H1 (cell line): ENCODE measurements around the gene FAM240A. TPM values are rescaled to one million over a fixed set of nuclear protein-coding genes. Genes with fewer than 3 reads are reported as not detected.

Experiments used
- CTCF ChIA-PET: fragments of 300-600 bp; sonication (Branson Sonifier 250); formaldehyde crosslinking; loops from one replicate; lab custom pipeline; 2021; ENCODE audit not compliant: partially characterized antibody; lab: Charles Lee
- POLR2A ChIA-PET: fragments of 300-600 bp; sonication (Branson Sonifier 250); formaldehyde crosslinking; loops from one replicate; lab custom pipeline; 2021; ENCODE audit warnings: inconsistent platforms; ENCODE audit not compliant: partially characterized antibody; lab: Charles Lee
- DNase-seq, 2 experiments: peaks; one replicate each; pipeline versions ENCODE4 v3.0.0 to v3.0.0-alpha.2; 2010 to 2022; ENCODE audit warnings: low spot score in 2 of 2, low read depth in 1 of 2, mixed read lengths in 1 of 2
- FAIRE-seq: peaks from 2 replicates; lab custom pipeline; 2011; peaks lifted over from hg19 to GRCh38; lab: Jason Lieb, UNC
- H2AFZ ChIP-seq: 2 replicates; pipeline ENCODE4 v1.8.1; 2012; ENCODE audit warnings: low read length, inconsistent platforms
- H2AK5ac ChIP-seq: 2 replicates; pipeline ENCODE4 v1.6.1; 2013; ENCODE audit warnings: low read depth, low read length
- H2BK120ac ChIP-seq: replicated peaks from 2 replicates; pipeline ENCODE3; 2013; ENCODE audit warnings: low read depth, low read length, inconsistent platforms
- H2BK12ac ChIP-seq: 2 replicates; pipeline ENCODE4 v1.6.1; 2013; ENCODE audit warnings: low read depth, low read length
- H2BK15ac ChIP-seq: 2 replicates; pipeline ENCODE4 v1.6.1; 2013; ENCODE audit warnings: low read length
- H2BK20ac ChIP-seq: 2 replicates; pipeline ENCODE4 v1.6.1; 2013; ENCODE audit warnings: low read length
- H2BK5ac ChIP-seq: 2 replicates; pipeline ENCODE4 v1.6.1; 2013; ENCODE audit warnings: low read depth, low read length
- H3K14ac ChIP-seq: 2 replicates; pipeline ENCODE4 v1.6.1; 2013; ENCODE audit warnings: inconsistent platforms; ENCODE audit not compliant: insufficient read length
- H3K18ac ChIP-seq: 2 replicates; pipeline ENCODE4 v1.6.1; 2013; ENCODE audit warnings: low read length; ENCODE audit errors: extremely low read depth
- H3K23ac ChIP-seq: 2 replicates; pipeline ENCODE4 v1.6.1; 2013; ENCODE audit warnings: inconsistent platforms; ENCODE audit not compliant: insufficient read length
- H3K23me2 ChIP-seq: 2 replicates; pipeline ENCODE4 v1.6.1; 2013; ENCODE audit warnings: low read depth, low read length
- H3K27ac ChIP-seq: 2 replicates; pipeline ENCODE4 v1.6.1; 2011; ENCODE audit warnings: low read depth, low read length, inconsistent platforms
- H3K27me3 ChIP-seq, 4 experiments: replicated peaks in 1 of 4; 1 replicate in 1 of 4; 2 replicates in 3 of 4; pipeline versions ENCODE4 v1.6.1 to v1.8.1; 2011 to 2013; ENCODE audit warnings: low read length in 3 of 4, mild to moderate bottlenecking in 3 of 4, inconsistent platforms in 2 of 4, mixed read lengths in 2 of 4, moderate library complexity in 1 of 4; ENCODE audit not compliant: control insufficient read depth in 3 of 4, insufficient read depth in 3 of 4; ENCODE audit errors: extremely low read depth in 1 of 4
- H3K36me3 ChIP-seq, 4 experiments: 2 replicates each; pipeline versions ENCODE4 v1.6.1 to v1.8.1; 2011 to 2013; ENCODE audit warnings: mild to moderate bottlenecking in 4 of 4, low read length in 3 of 4, moderate library complexity in 2 of 4, control low read depth in 1 of 4, inconsistent platforms in 1 of 4; ENCODE audit not compliant: insufficient read depth in 4 of 4, control insufficient read depth in 2 of 4
- H3K4ac ChIP-seq: replicated peaks from 2 replicates; pipeline ENCODE3; 2013; ENCODE audit warnings: low read length, low read depth, mixed read lengths, inconsistent platforms; ENCODE audit not compliant: insufficient read length
- H3K4me1 ChIP-seq, 4 experiments: replicated peaks in 1 of 4; 1 replicate in 1 of 4; 2 replicates in 3 of 4; pipeline versions ENCODE4 v1.6.1 to v1.8.1; 2011 to 2013; ENCODE audit warnings: low read length in 3 of 4, inconsistent platforms in 2 of 4, mixed read lengths in 1 of 4; ENCODE audit not compliant: insufficient read depth in 4 of 4, control insufficient read depth in 3 of 4
- H3K4me2 ChIP-seq, 2 experiments: 2 replicates each; pipeline versions ENCODE4 v1.6.1 to v1.8.1; 2011 to 2013; ENCODE audit warnings: low read depth in 2 of 2, low read length in 2 of 2, control low read depth in 1 of 2, inconsistent platforms in 1 of 2, mild to moderate bottlenecking in 1 of 2; ENCODE audit not compliant: insufficient read depth in 1 of 2
- H3K4me3 ChIP-seq, 4 experiments: fragments of 200-600, 300-600 bp in 1 of 4; sonication (generic), shearing (Covaris generic), sonication (Bioruptor Twin) in 1 of 4; 2 replicates each; pipeline versions ENCODE4 v1.5.1 to v1.8.1; 2011 to 2016; ENCODE audit warnings: low read length in 4 of 4, low read depth in 3 of 4, control low read depth in 2 of 4, inconsistent platforms in 2 of 4, mild to moderate bottlenecking in 2 of 4, mixed read lengths in 1 of 4, moderate library complexity in 1 of 4; ENCODE audit not compliant: insufficient read depth in 2 of 4; ENCODE audit errors: extremely low read depth in 1 of 4
- H3K56ac ChIP-seq: replicated peaks from 2 replicates; pipeline ENCODE3; 2013; ENCODE audit warnings: low read depth, mild to moderate bottlenecking, mixed read lengths, low read length, inconsistent platforms; ENCODE audit not compliant: insufficient read length
- H3K79me1 ChIP-seq: 2 replicates; pipeline ENCODE4 v1.6.1; 2013; ENCODE audit warnings: low read depth, low read length, control low read depth
- H3K79me2 ChIP-seq, 2 experiments: 2 replicates each; pipeline versions ENCODE4 v1.6.1 to v1.8.1; 2012 to 2013; ENCODE audit warnings: low read length in 2 of 2, mild to moderate bottlenecking in 2 of 2, inconsistent platforms in 1 of 2; ENCODE audit not compliant: insufficient read depth in 2 of 2, control insufficient read depth in 1 of 2
- H3K9ac ChIP-seq, 4 experiments: replicated peaks in 1 of 4; 1 replicate in 1 of 4; 2 replicates in 3 of 4; pipeline versions ENCODE4 v1.6.1 to v1.8.1; 2011 to 2013; ENCODE audit warnings: low read depth in 3 of 4, low read length in 3 of 4, control low read depth in 2 of 4, mild to moderate bottlenecking in 2 of 4, moderate library complexity in 2 of 4, inconsistent platforms in 1 of 4; ENCODE audit errors: extremely low read depth in 1 of 4
- H3K9me3 ChIP-seq, 2 experiments: 2 replicates each; pipeline versions ENCODE4 v1.6.1 to v1.8.1; 2012 to 2013; ENCODE audit warnings: mild to moderate bottlenecking in 2 of 2, moderate library complexity in 2 of 2, control low read depth in 1 of 2, inconsistent platforms in 1 of 2, low read depth in 1 of 2, low read length in 1 of 2, mixed read lengths in 1 of 2; ENCODE audit not compliant: insufficient read depth in 2 of 2
- H4K20me1 ChIP-seq, 2 experiments: replicated peaks in 1 of 2; 2 replicates each; pipeline versions ENCODE3 to v1.8.1; 2011 to 2013; ENCODE audit warnings: inconsistent platforms in 2 of 2, low read length in 2 of 2, mild to moderate bottlenecking in 1 of 2; ENCODE audit not compliant: insufficient read depth in 2 of 2, control insufficient read depth in 1 of 2
- H4K5ac ChIP-seq: 2 replicates; pipeline ENCODE4 v1.6.1; 2013; ENCODE audit warnings: low read length, low read depth, mixed read lengths, inconsistent platforms; ENCODE audit not compliant: insufficient read length
- H4K8ac ChIP-seq: 2 replicates; pipeline ENCODE4 v1.8.0; 2013; ENCODE audit warnings: mild to moderate bottlenecking, moderate library complexity, low read length, inconsistent platforms; ENCODE audit not compliant: insufficient read depth; ENCODE audit errors: extremely low read depth
- H4K91ac ChIP-seq: replicated peaks from 2 replicates; pipeline ENCODE3; 2013; ENCODE audit warnings: low read length, mixed read lengths, inconsistent platforms; ENCODE audit not compliant: insufficient read length
- ATF3 ChIP-seq: IDR thresholded peaks from 2 replicates; pipeline ENCODE4 v1.6.1; 2011; ENCODE audit warnings: low read depth, mild to moderate bottlenecking, low read length; ENCODE audit not compliant: insufficient read depth
- BCL11A ChIP-seq, 2 experiments: IDR thresholded peaks; one replicate each; pipeline ENCODE4 v1.6.1; 2011; ENCODE audit warnings: low read depth in 2 of 2, low read length in 2 of 2, mild to moderate bottlenecking in 2 of 2
- CBX8 ChIP-seq: fragments of 300-800, 300-1000 bp; sonication (generic); IDR thresholded peaks from 2 replicates; pipeline ENCODE4 v1.7.1; 2016; ENCODE audit warnings: low read depth, low read length, borderline replicate concordance
- E2F6 ChIP-seq: IDR thresholded peaks from 2 replicates; pipeline ENCODE4 v1.6.1; 2012; ENCODE audit warnings: inconsistent platforms
- EGR1 ChIP-seq: IDR thresholded peaks from 2 replicates; pipeline ENCODE4 v1.6.1; 2011; ENCODE audit warnings: low read depth, low read length, borderline replicate concordance
- GTF2F1 ChIP-seq: IDR thresholded peaks from 2 replicates; pipeline ENCODE4 v1.6.1; 2012; ENCODE audit warnings: low read depth, low read length, improper control_type of control experiment, borderline replicate concordance
- JUND ChIP-seq: IDR thresholded peaks from 2 replicates; pipeline ENCODE4 v1.6.1; 2011; ENCODE audit warnings: mild to moderate bottlenecking, improper control_type of control experiment, low read length
- NANOG ChIP-seq: IDR thresholded peaks from 2 replicates; pipeline ENCODE4 v1.6.1; 2011; ENCODE audit warnings: low read length, low read depth, mild to moderate bottlenecking, inconsistent platforms; ENCODE audit not compliant: insufficient read depth, poor library complexity, severe bottlenecking
- POLR2A ChIP-seq, 2 experiments: IDR thresholded peaks; 1 replicate in 1 of 2; 2 replicates in 1 of 2; pipeline ENCODE4 v1.6.1; 2011; ENCODE audit warnings: low read depth in 2 of 2, low read length in 2 of 2, mild to moderate bottlenecking in 2 of 2; ENCODE audit errors: control extremely low read depth in 1 of 2
- POU5F1 ChIP-seq: IDR thresholded peaks from 2 replicates; pipeline ENCODE4 v1.6.1; 2011; ENCODE audit warnings: low read depth, mild to moderate bottlenecking, low read length, moderate library complexity
- SIRT6 ChIP-seq: IDR thresholded peaks from one replicate; pipeline ENCODE4 v1.7.1; 2012; ENCODE audit warnings: low read length, inconsistent platforms
- SUZ12 ChIP-seq: fragments of 200-600 bp; sonication (generic); IDR thresholded peaks from 2 replicates; pipeline ENCODE4 v1.6.1; 2012; ENCODE audit warnings: mild to moderate bottlenecking, inconsistent platforms, low read length, moderate library complexity, mixed read lengths
- WGBS, 2 experiments: shearing (Covaris generic) in 1 of 2; methylation state at CpG; one replicate each; pipeline versions ENCODE4 v1.1.6 to v1.1.7; 2013 to 2015; ENCODE audit warnings: low lambda C conversion rate in 2 of 2, mixed read lengths in 2 of 2, inconsistent platforms in 1 of 2, low coverage in 1 of 2, missing lambda C conversion rate in 1 of 2; ENCODE audit not compliant: insufficient replicate concordance in 2 of 2, insufficient coverage in 1 of 2, insufficient read length in 1 of 2; ENCODE audit errors: extremely low coverage in 1 of 2, missing lambda C conversion rate in 1 of 2; 5-methylcytosine and 5-hydroxymethylcytosine counted together
- polyA plus RNA-seq, 7 experiments: library from polyadenylated mRNA; depleted of rRNA in 3 of 7; stranded (reverse) in 5 of 7; unstranded in 2 of 7; fragments of >200 nt in 5 of 7; fragments of 200-250 nt in 2 of 7; gene quantifications; 1 replicate in 5 of 7; 2 replicates in 1 of 7; 4 replicates in 1 of 7; pipeline versions ENCODE4 v1.2.1 to v1.2.3, GENCODE V29; 2011 to 2013; ENCODE audit warnings: missing spikeins in 2 of 7, mixed read lengths in 2 of 7
- total RNA-seq: library from RNA; stranded (reverse); fragmentation: NEBNext Ultra II Directional; extraction: Animal tissue kit (Norgen Biotek cat#: 25700); gene quantifications from 2 replicates; pipeline ENCODE4 v1.2.1, GENCODE V29; 2021

FAM240A gene
- total and polyA plus RNA-seq, 2 of the 8 experiments (the other 6 are each of a cell fraction or from before 2014, with no cell fraction given): 0.08 TPM; not detected in 1

GRCh38 chr3:46604127-46604526 lies 8.2 kb upstream of the FAM240A start:
- H3K27ac ChIP-seq: no peak overlapping the region
- no peak overlapping the region for H3K14ac ChIP-seq
- 0 out of 2 replicates have a peak overlapping the region, but pooled peaks have one; percentile 6 for H2BK15ac ChIP-seq
- no peak overlapping the region for H4K5ac ChIP-seq
- 82% methylated on average over 2 of the region's 2 CpGs; no CpG with 5 or more reads in 1 of the 2 experiments for WGBS, 2 experiments
- H3K27me3 ChIP-seq: no peaks in the 10 kb centered on the region
- H3K56ac ChIP-seq: no peak overlapping the region
- H3K23ac ChIP-seq: no peak overlapping the region
- H3K23me2 ChIP-seq: no peaks in the 10 kb centered on the region
- H3K79me1 ChIP-seq: no peaks in the 10 kb centered on the region
- no peak for DNase-seq
- peak; percentile 32 for FAIRE-seq
- no peaks in the 10 kb centered on the region for H4K20me1 ChIP-seq
- H3K9me3 ChIP-seq: no peaks in the 10 kb centered on the region
- H2BK20ac ChIP-seq: no peak overlapping the region; the same call in 1 of the 2 replicates
- no peak overlapping the region for H2AK5ac ChIP-seq
- no peak overlapping the region for H3K4me2 ChIP-seq
- CTCF ChIA-PET: interaction anchor here (0.9 to 2.4 kb wide), 9 partner anchors 10 to 142 kb away, joined by 3 to 15 read pairs (median 5); partner anchors contain the start of gene RTP3
- H2AFZ ChIP-seq: no peak overlapping the region
- no peak overlapping the region for H2BK120ac ChIP-seq
- H3K36me3 ChIP-seq: no peaks in the 10 kb centered on the region
- H2BK5ac ChIP-seq: 0 out of 2 replicates have a peak overlapping the region, but pooled peaks have one; percentile 26
- no peak overlapping the region for H3K18ac ChIP-seq
- H3K4ac ChIP-seq: no peak overlapping the region
- peak overlapping the region; percentile 35 for H4K91ac ChIP-seq
- H2BK12ac ChIP-seq: peak overlapping the region; percentile 65; the same call in 1 of the 2 replicates
- no peaks in the 10 kb centered on the region for H3K79me2 ChIP-seq
- POLR2A ChIA-PET: interaction anchor here (1.3 to 4.4 kb wide), 5 partner anchors 10 to 27 kb away, joined by 3 to 27 read pairs (median 6); a partner anchor contains a TSS
- peaks cover 8 to 20% (median 10%) of the 10 kb centered on the region in 4 experiments; a peak in 6 of 7 replicates for H3K4me1 ChIP-seq
- no peak overlapping the region for H3K4me3 ChIP-seq
- H4K8ac ChIP-seq: no peak overlapping the region
- H3K9ac ChIP-seq: no peak overlapping the region
- TF ChIP-seq POLR2A (IDR thresholded peaks at IDR 0.05; ENCODE audit: control extremely low read depth in 1 of 2, low read depth in 2 of 2, low read length in 2 of 2) (no peak), ATF3 (no peak), BCL11A (IDR thresholded peaks at IDR 0.05; ENCODE audit: low read depth in 2 of 2, low read length in 2 of 2) (no peak), SUZ12 (no peak), JUND (no peak), POU5F1 (no peak), EGR1 (no peak), SIRT6 (no peak), NANOG (no peak), E2F6 (no peak), GTF2F1 (no peak), CBX8 (no peak)
